PC-3 (cell line): ENCODE measurements around the gene CPNE7. TPM values are rescaled to one million over a fixed set of nuclear protein-coding genes. Genes with fewer than 3 reads are reported as not detected.

Experiments used
- ATAC-seq: fragments of 200-7000 bp; cut with Tn5 transposase; 2 replicates; pipeline ENCODE4 v1.9.1; 2020; ENCODE audit warnings: mild to moderate bottlenecking, moderate library complexity
- BruUV-seq: library from RNA; stranded (reverse); fragments of 400-500 nt; replicated peaks from 2 replicates; lab custom pipeline; 2021; lab: Mats Ljungman, UMichigan
- CTCF ChIA-PET: fragments of 300-600 bp; sonication (Branson Sonifier 250); formaldehyde crosslinking; loops from one replicate; lab custom pipeline; 2022; ENCODE audit warnings: antibody characterized with exemption; lab: Charles Lee
- POLR2A ChIA-PET: fragments of 300-600 bp; sonication (Branson Sonifier 250); formaldehyde crosslinking; loops from one replicate; lab custom pipeline; 2022; ENCODE audit warnings: antibody characterized with exemption; ENCODE audit not compliant: unreplicated experiment; lab: Charles Lee
- DNase-seq: peaks from one replicate; pipeline ENCODE4 v3.0.0-alpha.2; 2015
- H2AFZ ChIP-seq: fragments of 300-600 bp; sonication (generic); 2 replicates; pipeline ENCODE4 v1.6.0; 2016; ENCODE audit warnings: antibody characterized with exemption, low read length
- H3F3A ChIP-seq: fragments of 300-600 bp; sonication (generic); one replicate; pipeline ENCODE4 v1.6.0; 2017; ENCODE audit warnings: antibody characterized with exemption, low read length, control low read depth, mild to moderate bottlenecking; ENCODE audit not compliant: unreplicated experiment
- H3K27ac ChIP-seq: fragments of 300-600 bp; sonication (generic); 2 replicates; pipeline ENCODE4 v1.5.1; 2016; ENCODE audit warnings: mild to moderate bottlenecking, low read length
- H3K27me3 ChIP-seq: fragments of 300-600 bp; sonication (generic); 2 replicates; pipeline ENCODE4 v1.6.1; 2016; ENCODE audit warnings: low read length, mixed read lengths
- H3K36me3 ChIP-seq: fragments of 300-600 bp; sonication (generic); 2 replicates; pipeline ENCODE4 v1.6.1; 2016; ENCODE audit warnings: low read depth, mixed run types, low read length, mixed read lengths
- H3K4me1 ChIP-seq: fragments of 300-600 bp; sonication (generic); 2 replicates; pipeline ENCODE4 v1.5.1; 2016; ENCODE audit warnings: low read length; ENCODE audit not compliant: insufficient read depth
- H3K4me2 ChIP-seq: fragments of 300-600 bp; sonication (generic); 2 replicates; pipeline ENCODE4 v1.6.0; 2016; ENCODE audit warnings: low read length
- H3K4me3 ChIP-seq: fragments of 300-600 bp; sonication (generic); 2 replicates; pipeline ENCODE4 v1.5.1; 2016; ENCODE audit warnings: mild to moderate bottlenecking, low read length, mixed read lengths
- H3K79me2 ChIP-seq: fragments of 300-600 bp; sonication (generic); 2 replicates; pipeline ENCODE4 v1.6.1; 2017; ENCODE audit warnings: low read length, mixed read lengths
- H3K9ac ChIP-seq: fragments of 300-600 bp; sonication (generic); 2 replicates; pipeline ENCODE4 v1.6.0; 2016; ENCODE audit warnings: mild to moderate bottlenecking, low read length
- H3K9me2 ChIP-seq: fragments of 300-600 bp; sonication (generic); replicated peaks from 2 replicates; pipeline ENCODE4 v1.6.1; 2016; ENCODE audit warnings: mixed run types, low read length, mixed read lengths
- H3K9me3 ChIP-seq: fragments of 300-600 bp; sonication (generic); 2 replicates; pipeline ENCODE4 v1.6.1; 2016; ENCODE audit warnings: low read length, mixed read lengths
- H4K20me1 ChIP-seq: fragments of 300-600 bp; sonication (generic); 2 replicates; pipeline ENCODE4 v1.6.1; 2016; ENCODE audit warnings: low read length, mixed read lengths
- EZH2 ChIP-seq: fragments of 300-600 bp; sonication (generic); IDR thresholded peaks from one replicate; pipeline ENCODE4 v1.6.1; 2017; ENCODE audit warnings: antibody characterized with exemption, mild to moderate bottlenecking, low read length; ENCODE audit not compliant: unreplicated experiment
- EZH2phosphoT487 ChIP-seq: fragments of 300-600 bp; sonication (generic); IDR thresholded peaks from 2 replicates; pipeline ENCODE4 v1.6.1; 2018; ENCODE audit warnings: mild to moderate bottlenecking, antibody characterized with exemption, low read length, borderline replicate concordance
- intact Hi-C: fragments of 100-400 bp; cut with micrococcal nuclease; formaldehyde crosslinking; loops from 2 replicates; pipeline ENCODE4 v1.9.0; 2023
- total RNA-seq: library from RNA; depleted of rRNA; stranded (reverse); fragments of >200 nt; gene quantifications from 2 replicates; pipeline ENCODE4 v1.2.3, GENCODE V29; 2014
- TF ChIP-seq, protein P1 (sequence below): fragments of 300-600 bp; sonication (generic); conservative IDR thresholded peaks from 2 replicates; pipeline ENCODE4 v1.5.1; 2017; ENCODE audit warnings: antibody characterized with exemption, low read depth, mild to moderate bottlenecking, low read length

The CPNE7 gene
- total RNA-seq, 1 experiment from 2014 or later: 29.7 TPM

DNA sequence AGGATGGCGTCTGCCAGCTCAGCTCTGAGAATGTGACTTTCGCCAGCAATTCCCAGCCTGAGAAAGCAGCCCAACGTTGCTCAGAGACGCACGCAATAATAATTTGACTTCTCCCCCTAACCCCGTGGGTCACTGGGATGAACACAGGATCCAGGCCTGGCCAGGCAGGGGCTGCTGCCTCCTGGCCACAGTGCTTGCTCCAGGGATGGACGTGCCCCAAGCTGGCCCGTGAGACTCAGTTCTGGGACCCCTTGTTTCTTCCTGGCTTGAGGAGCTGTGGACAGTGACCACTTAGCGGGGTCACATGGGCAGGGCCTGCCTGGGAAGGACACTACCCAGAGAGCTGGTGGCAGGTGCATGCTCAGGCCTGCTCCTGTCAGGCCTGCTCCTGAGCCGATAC is 24.3 kb downstream of the CPNE7 start:
- POLR2A ChIA-PET: no interaction called here
- Histone ChIP-seq H3K9me2 (no peaks in the 10 kb centered on the region), H3K79me2 (no peaks in the 10 kb centered on the region), H3K9me3 (no peaks in the 10 kb centered on the region), H4K20me1 (no peaks in the 10 kb centered on the region), H3K4me3 (no peak overlapping the region), H3K27ac (no peak overlapping the region), H3F3A (no peaks in the 10 kb centered on the region), H3K9ac (no peak overlapping the region), H2AFZ (no peak overlapping the region), H3K4me1 (peaks cover 10% of the 10 kb centered on the region), H3K4me2 (no peak overlapping the region), H3K36me3 (no peaks in the 10 kb centered on the region), H3K27me3 (no peaks in the 10 kb centered on the region)
- no peak for DNase-seq
- TF ChIP-seq, protein P1, sequence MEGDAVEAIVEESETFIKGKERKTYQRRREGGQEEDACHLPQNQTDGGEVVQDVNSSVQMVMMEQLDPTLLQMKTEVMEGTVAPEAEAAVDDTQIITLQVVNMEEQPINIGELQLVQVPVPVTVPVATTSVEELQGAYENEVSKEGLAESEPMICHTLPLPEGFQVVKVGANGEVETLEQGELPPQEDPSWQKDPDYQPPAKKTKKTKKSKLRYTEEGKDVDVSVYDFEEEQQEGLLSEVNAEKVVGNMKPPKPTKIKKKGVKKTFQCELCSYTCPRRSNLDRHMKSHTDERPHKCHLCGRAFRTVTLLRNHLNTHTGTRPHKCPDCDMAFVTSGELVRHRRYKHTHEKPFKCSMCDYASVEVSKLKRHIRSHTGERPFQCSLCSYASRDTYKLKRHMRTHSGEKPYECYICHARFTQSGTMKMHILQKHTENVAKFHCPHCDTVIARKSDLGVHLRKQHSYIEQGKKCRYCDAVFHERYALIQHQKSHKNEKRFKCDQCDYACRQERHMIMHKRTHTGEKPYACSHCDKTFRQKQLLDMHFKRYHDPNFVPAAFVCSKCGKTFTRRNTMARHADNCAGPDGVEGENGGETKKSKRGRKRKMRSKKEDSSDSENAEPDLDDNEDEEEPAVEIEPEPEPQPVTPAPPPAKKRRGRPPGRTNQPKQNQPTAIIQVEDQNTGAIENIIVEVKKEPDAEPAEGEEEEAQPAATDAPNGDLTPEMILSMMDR: no peak
- TF ChIP-seq EZH2phosphoT487: no peak
- TF ChIP-seq EZH2: no peak
- ATAC-seq: no peak
- CTCF ChIA-PET: interaction anchor here (0.5 kb wide), 1 partner anchor 973 kb away, joined by 3 read pairs; no protein-coding TSS in a partner anchor
- BruUV-seq: no TSS peak
- intact Hi-C loops: no loop called here

DNA sequence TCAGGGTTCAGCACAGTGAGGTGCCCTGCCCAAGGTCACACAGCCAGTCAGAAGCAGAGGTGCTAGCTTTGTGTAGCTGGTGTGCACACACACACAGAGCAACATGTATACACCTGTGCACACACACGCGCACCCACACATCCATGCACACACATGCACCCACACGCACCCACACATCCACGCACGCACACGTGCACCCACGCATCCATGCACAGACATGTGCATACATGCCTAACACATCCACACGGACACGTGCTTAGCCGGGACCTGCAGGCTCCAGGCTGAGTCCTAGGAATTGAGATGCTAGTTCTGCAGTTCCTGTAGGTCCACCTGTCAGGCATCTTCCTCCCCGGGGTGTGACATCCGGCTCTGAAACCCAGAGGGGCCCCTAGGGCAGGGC is 24.9 kb downstream of the CPNE7 start:
- Histone ChIP-seq H3K4me3 (no peak overlapping the region), H3K36me3 (no peaks in the 10 kb centered on the region), H3K9me3 (no peaks in the 10 kb centered on the region), H3K27me3 (no peaks in the 10 kb centered on the region), H3K9ac (no peak overlapping the region), H2AFZ (no peak overlapping the region), H3K79me2 (no peaks in the 10 kb centered on the region), H3K4me1 (peaks cover 10% of the 10 kb centered on the region), H4K20me1 (no peaks in the 10 kb centered on the region), H3F3A (no peaks in the 10 kb centered on the region), H3K9me2 (no peaks in the 10 kb centered on the region), H3K4me2 (no peak overlapping the region), H3K27ac (no peak overlapping the region)
- ATAC-seq (no peak), DNase-seq (no peak)
- intact Hi-C loops: no loop called here
- no TSS peak for BruUV-seq
- TF ChIP-seq, protein P1: no peak
- no peak for TF ChIP-seq EZH2
- no peak for TF ChIP-seq EZH2phosphoT487
- POLR2A ChIA-PET: no interaction called here
- CTCF ChIA-PET: no interaction called here

DNA sequence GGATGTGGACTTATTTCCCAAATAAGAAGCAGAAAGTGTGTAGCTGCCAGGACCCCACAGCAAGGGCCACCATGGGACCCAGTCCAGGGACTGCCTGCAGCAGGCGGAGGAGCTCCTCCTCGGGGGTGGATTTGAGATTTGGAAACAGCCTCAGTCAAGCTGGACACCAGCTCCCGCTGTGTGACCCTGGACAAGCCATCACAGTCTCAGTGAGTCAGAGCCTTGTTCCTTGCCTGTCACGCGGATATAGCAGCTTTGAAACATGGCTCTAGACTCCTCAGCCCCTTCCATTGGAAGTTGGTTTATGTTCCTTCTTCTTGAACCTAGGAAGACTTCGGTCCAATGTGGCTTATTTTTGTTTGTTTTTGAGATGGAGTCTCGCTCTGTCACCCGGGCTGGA is 25.4 kb downstream of the CPNE7 start:
- no peaks in the 10 kb centered on the region for H3F3A ChIP-seq
- no peak for ATAC-seq
- peaks cover 10% of the 10 kb centered on the region for H3K4me1 ChIP-seq
- POLR2A ChIA-PET: no interaction called here
- H4K20me1 ChIP-seq: no peaks in the 10 kb centered on the region
- BruUV-seq: no TSS peak
- no peaks in the 10 kb centered on the region for H3K36me3 ChIP-seq
- H3K27me3 ChIP-seq: no peaks in the 10 kb centered on the region
- H2AFZ ChIP-seq: no peak overlapping the region
- intact Hi-C loops: no loop called here
- no peaks in the 10 kb centered on the region for H3K79me2 ChIP-seq
- no peaks in the 10 kb centered on the region for H3K9me2 ChIP-seq
- CTCF ChIA-PET: no interaction called here
- H3K27ac ChIP-seq: no peak overlapping the region
- no peaks in the 10 kb centered on the region for H3K9me3 ChIP-seq
- TF ChIP-seq EZH2phosphoT487 (no peak), EZH2 (no peak)
- TF ChIP-seq, protein P1: no peak
- no peak overlapping the region for H3K4me2 ChIP-seq
- H3K4me3 ChIP-seq: no peak overlapping the region
- H3K9ac ChIP-seq: no peak overlapping the region
- no peak for DNase-seq
